GM11168 (cell line): ENCODE data around the gene CDC73.

ENCODE experiments used
- in situ Hi-C: fragments of 300-500 bp; cut with MboI; formaldehyde crosslinking; loops from one replicate; pipeline ENCODE4 v1.12.0; 2022; ENCODE audit warnings: low sequenced_read_pairs; ENCODE audit not compliant: unreplicated experiment

Gene CDC73

GRCh38 chr1:193121616-193122593 is at the start of gene CDC73:
TSS of gene CDC73 (plus strand) at chr1:193122031. CDS start at chr1:193122201, 170 bp downstream.
- in situ Hi-C loops, result no loop called here

GRCh38 chr1:193077991-193078390 is 43.8 kb upstream of the CDC73 start:
- in situ Hi-C loops, result no loop called here

GRCh38 chr1:193079187-193079586 is 42.6 kb upstream of the CDC73 start:
- in situ Hi-C loops, result no loop called here

- in situ Hi-C loops, result no loop called here
Observed at GRCh38 chr1:193083365-193084088, 38.3 kb upstream of the CDC73 start.

- in situ Hi-C loops, result no loop called here
Observed at GRCh38 chr1:193085263-193085662, 36.6 kb upstream of the CDC73 start.

GRCh38 chr1:193086342-193086741 is 35.5 kb upstream of the CDC73 start:
- in situ Hi-C loops, result no loop called here

GRCh38 chr1:193087893-193088292 is 33.9 kb upstream of the CDC73 start:
- in situ Hi-C loops, result no loop called here

- in situ Hi-C loops, result no loop called here
Observed at GRCh38 chr1:193090865-193091264, 31.0 kb upstream of the CDC73 start.

- in situ Hi-C loops, result no loop called here
Observed at GRCh38 chr1:193094112-193094511, 27.7 kb upstream of the CDC73 start.

GRCh38 chr1:193102662-193103061 is 19.2 kb upstream of the CDC73 start:
- in situ Hi-C loops, result no loop called here

GRCh38 chr1:193103759-193104501 is 17.9 kb upstream of the CDC73 start:
- in situ Hi-C loops, result no loop called here

GRCh38 chr1:193104502-193104906 is 17.3 kb upstream of the CDC73 start:
- in situ Hi-C loops, result no loop called here

- in situ Hi-C loops, result no loop called here
Observed at GRCh38 chr1:193104907-193105820, 16.7 kb upstream of the CDC73 start, which contains the start of gene GLRX2. TSS of gene GLRX2 (minus strand) at chr1:193105414. CDS start at chr1:193105382, 32 bp downstream.

GRCh38 chr1:193105821-193106177 is 16.0 kb upstream of the CDC73 start:
- in situ Hi-C loops, result no loop called here

- in situ Hi-C loops, result no loop called here
Observed at GRCh38 chr1:193108471-193108870, 13.4 kb upstream of the CDC73 start.

- in situ Hi-C loops, result no loop called here
Observed at GRCh38 chr1:193109619-193110018, 12.2 kb upstream of the CDC73 start.

- in situ Hi-C loops, result no loop called here
Observed at GRCh38 chr1:193110246-193110645, 11.6 kb upstream of the CDC73 start.

- in situ Hi-C loops, result no loop called here
Observed at GRCh38 chr1:193110864-193111263, 11.0 kb upstream of the CDC73 start.

- in situ Hi-C loops, result no loop called here
Observed at GRCh38 chr1:193111641-193112090, 10.2 kb upstream of the CDC73 start.
